Measurements from ENCODE around the gene RIOX2. TPM values are rescaled to one million over a fixed set of nuclear protein-coding genes. Genes with fewer than 3 reads are reported as not detected.
A peak's percentile ranks its signal among the peaks of the same experiment; 100 is the strongest.

The RIOX2 gene
- total RNA-seq, 3 donors from 2014 or later (not counting 1 experiment from before 2014, with no cell fraction given), result 8.7 to 16.2 (median 13.5) TPM

GRCh38 chr3:97942801-97943546, 29.3 kb downstream of the RIOX2 start:
- DNase-seq (no peak), ATAC-seq (no peak)
- no peak overlapping the region for H3K4me3 ChIP-seq (ENCODE audit: low read length)
- TF ChIP-seq CTCF (IDR thresholded peaks at IDR 0.05), result no peak
- Mint-ChIP-seq H3K9me3 (no peaks in the 10 kb centered on the region), H3K27me3 (ENCODE audit: low read depth in 2 of 2) (no peaks in the 10 kb centered on the region), H3K36me3 (peaks cover 28% of the 10 kb centered on the region), H3K4me3 (no peak overlapping the region), H3K27ac (no peak overlapping the region), H3K4me1 (no peaks in the 10 kb centered on the region)
- intact Hi-C loops (cut with micrococcal nuclease), result no loop called here
- no peaks in the 10 kb centered on the region for H3K4me1 ChIP-seq (ENCODE audit: control insufficient read depth, insufficient read depth, low read length)
- no peaks in the 10 kb centered on the region for H3K9me3 ChIP-seq (ENCODE audit: control insufficient read depth, insufficient read depth, low read length)
- peaks cover 54% of the 10 kb centered on the region for H3K36me3 ChIP-seq (ENCODE audit: control insufficient read depth, insufficient read depth, low read length)
- WGBS (ENCODE audit: insufficient coverage), result 83% methylated on average over 2 of the region's 4 CpGs
- H3K27me3 ChIP-seq (ENCODE audit: control insufficient read depth, insufficient read depth, low read length), result no peaks in the 10 kb centered on the region
- no peak overlapping the region for H3K27ac ChIP-seq (ENCODE audit: low read length)

GRCh38 chr3:97940034-97940433, 32.2 kb downstream of the RIOX2 start:
- H3K36me3 Mint-ChIP-seq, result no peaks in the 10 kb centered on the region
- no peaks in the 10 kb centered on the region for H3K27me3 Mint-ChIP-seq (ENCODE audit: low read depth in 2 of 2)
- no peaks in the 10 kb centered on the region for H3K27me3 ChIP-seq (ENCODE audit: control insufficient read depth, insufficient read depth, low read length)
- H3K27ac Mint-ChIP-seq, result no peak overlapping the region
- 91% methylated on average over 1 of the region's 1 CpG for WGBS (ENCODE audit: insufficient coverage)
- no peaks in the 10 kb centered on the region for H3K9me3 ChIP-seq (ENCODE audit: control insufficient read depth, insufficient read depth, low read length)
- TF ChIP-seq CTCF (IDR thresholded peaks at IDR 0.05), result no peak
- H3K4me3 Mint-ChIP-seq, result no peak overlapping the region
- no peak for ATAC-seq
- H3K27ac ChIP-seq (ENCODE audit: low read length), result no peak overlapping the region
- H3K4me1 Mint-ChIP-seq, result no peaks in the 10 kb centered on the region
- intact Hi-C loops (cut with micrococcal nuclease), result no loop called here
- no peaks in the 10 kb centered on the region for H3K4me1 ChIP-seq (ENCODE audit: control insufficient read depth, insufficient read depth, low read length)
- H3K36me3 ChIP-seq (ENCODE audit: control insufficient read depth, insufficient read depth, low read length), result peaks cover 28% of the 10 kb centered on the region
- DNase-seq, result peak in 1 of 2 donors; percentile 50
- no peak overlapping the region for H3K4me3 ChIP-seq (ENCODE audit: low read length)
- H3K9me3 Mint-ChIP-seq, result no peaks in the 10 kb centered on the region

GRCh38 chr3:97939401-97939800, 32.8 kb downstream of the RIOX2 start:
- H3K27ac ChIP-seq (ENCODE audit: low read length), result no peak overlapping the region
- intact Hi-C loops (cut with micrococcal nuclease), result no loop called here
- Mint-ChIP-seq H3K27me3 (ENCODE audit: low read depth in 2 of 2) (no peaks in the 10 kb centered on the region), H3K27ac (no peak overlapping the region), H3K4me1 (no peaks in the 10 kb centered on the region), H3K9me3 (no peaks in the 10 kb centered on the region), H3K4me3 (no peak overlapping the region), H3K36me3 (no peaks in the 10 kb centered on the region)
- H3K36me3 ChIP-seq (ENCODE audit: control insufficient read depth, insufficient read depth, low read length), result peaks cover 22% of the 10 kb centered on the region
- no peak overlapping the region for H3K4me3 ChIP-seq (ENCODE audit: low read length)
- no peaks in the 10 kb centered on the region for H3K9me3 ChIP-seq (ENCODE audit: control insufficient read depth, insufficient read depth, low read length)
- no peak for ATAC-seq
- WGBS (ENCODE audit: insufficient coverage), result 100% methylated on average over 2 of the region's 2 CpGs
- H3K4me1 ChIP-seq (ENCODE audit: control insufficient read depth, insufficient read depth, low read length), result no peaks in the 10 kb centered on the region
- H3K27me3 ChIP-seq (ENCODE audit: control insufficient read depth, insufficient read depth, low read length), result no peaks in the 10 kb centered on the region
- TF ChIP-seq CTCF (IDR thresholded peaks at IDR 0.05), result no peak
- no peak for DNase-seq

GRCh38 chr3:97938444-97938843, 33.8 kb downstream of the RIOX2 start:
- no peaks in the 10 kb centered on the region for H3K9me3 ChIP-seq (ENCODE audit: control insufficient read depth, insufficient read depth, low read length)
- H3K36me3 ChIP-seq (ENCODE audit: control insufficient read depth, insufficient read depth, low read length), result peaks cover 15% of the 10 kb centered on the region
- H3K27me3 ChIP-seq (ENCODE audit: control insufficient read depth, insufficient read depth, low read length), result no peaks in the 10 kb centered on the region
- no peaks in the 10 kb centered on the region for H3K9me3 Mint-ChIP-seq
- intact Hi-C loops (cut with micrococcal nuclease), result no loop called here
- H3K36me3 Mint-ChIP-seq, result no peaks in the 10 kb centered on the region
- no peaks in the 10 kb centered on the region for H3K27me3 Mint-ChIP-seq (ENCODE audit: low read depth in 2 of 2)
- ATAC-seq, result no peak
- no peak overlapping the region for H3K27ac Mint-ChIP-seq
- no peak overlapping the region for H3K4me3 ChIP-seq (ENCODE audit: low read length)
- WGBS (ENCODE audit: insufficient coverage), result no CpG with 5 or more reads among the region's 1 CpG
- no peak overlapping the region for H3K4me3 Mint-ChIP-seq
- no peak for DNase-seq
- H3K4me1 Mint-ChIP-seq, result no peaks in the 10 kb centered on the region
- H3K4me1 ChIP-seq (ENCODE audit: control insufficient read depth, insufficient read depth, low read length), result no peaks in the 10 kb centered on the region
- no peak for TF ChIP-seq CTCF (IDR thresholded peaks at IDR 0.05)
- no peak overlapping the region for H3K27ac ChIP-seq (ENCODE audit: low read length)
